ENCODE measurements around the gene YWHAE. TPM values are rescaled to one million over a fixed set of nuclear protein-coding genes. Genes with fewer than 3 reads are reported as not detected.
"Not testable (repeated sequence)": the region's sequence is repeated elsewhere in the genome, so short reads cannot be mapped to it uniquely, and the experiment has no call there.

Gene YWHAE
- total and polyA plus RNA-seq, 2 donors = 160 to 264 TPM

DNA sequence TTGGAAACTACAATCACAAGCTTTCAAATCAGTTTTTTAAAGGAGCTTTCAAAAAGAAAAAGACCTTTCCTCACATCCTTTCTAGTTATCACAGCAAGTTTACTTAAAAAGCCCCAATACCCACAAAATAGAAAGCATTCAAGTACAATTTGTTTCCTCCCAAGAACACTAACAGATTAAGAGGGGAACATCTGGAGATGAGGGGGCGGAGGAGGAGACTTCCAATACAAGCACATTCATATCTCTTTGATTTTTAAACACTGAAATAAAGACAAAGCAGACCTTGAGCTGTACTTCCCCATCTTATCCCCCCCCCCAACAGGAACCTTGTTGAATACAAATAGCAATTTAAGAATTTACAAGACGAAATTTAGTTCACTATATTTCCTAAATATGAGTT is 2.0 kb downstream of the YWHAE start:
- Histone ChIP-seq H3K4me1 (ENCODE audit: control insufficient read depth in 2 of 2, insufficient read depth in 2 of 2, low read length in 2 of 2) (peaks cover 15 to 29% of the 10 kb centered on the region in 2 donors), H3K9me3 (ENCODE audit: control insufficient read depth in 2 of 2, insufficient read depth in 1 of 2, low read length in 1 of 2) (peaks cover 0 to 4% of the 10 kb centered on the region in 2 donors), H3K27ac (ENCODE audit: low read depth in 1 of 2, low read length in 1 of 2) (peak overlapping the region in 1 of 2 donors; percentile 36), H3K4me3 (ENCODE audit: low read length in 2 of 2) (peak overlapping the region; percentile 74 to 100), H3K36me3 (ENCODE audit: control insufficient read depth in 2 of 2, insufficient read depth in 2 of 2, low read length in 1 of 2) (peaks cover 11 to 20% of the 10 kb centered on the region in 2 donors), H3K27me3 (ENCODE audit: control insufficient read depth in 2 of 2, insufficient read depth in 1 of 2, low read length in 1 of 2) (no peaks in the 10 kb centered on the region)
- WGBS = 1% methylated on average over 2 of the region's 2 CpGs
- peak in 1 of 9 donors; percentile 31 for DNase-seq (ENCODE audit: low read depth in 6 of 9, low spot score in 9 of 9)

GRCh38 chr17:1395876-1396665 is 4.0 kb downstream of the YWHAE start:
- Histone ChIP-seq H3K36me3 (ENCODE audit: control insufficient read depth in 2 of 2, insufficient read depth in 2 of 2, low read length in 1 of 2) (peaks cover 11 to 32% of the 10 kb centered on the region in 2 donors), H3K4me1 (ENCODE audit: control insufficient read depth in 2 of 2, insufficient read depth in 2 of 2, low read length in 2 of 2) (peaks cover 15 to 37% of the 10 kb centered on the region in 2 donors)
- 98% methylated on average over 26 of the region's 26 CpGs for WGBS
- H3K27me3 ChIP-seq (ENCODE audit: control insufficient read depth in 2 of 2, insufficient read depth in 1 of 2, low read length in 1 of 2); H3K27ac ChIP-seq (ENCODE audit: low read depth in 1 of 2, low read length in 1 of 2); H3K9me3 ChIP-seq (ENCODE audit: control insufficient read depth in 2 of 2, insufficient read depth in 1 of 2, low read length in 1 of 2); H3K4me3 ChIP-seq (ENCODE audit: low read length in 2 of 2); DNase-seq (ENCODE audit: low read depth in 6 of 9, low spot score in 9 of 9): not testable (repeated sequence)

- DNase-seq (ENCODE audit: low read depth in 6 of 9, low spot score in 9 of 9) = no peak
- H3K4me1 ChIP-seq (ENCODE audit: control insufficient read depth in 2 of 2, insufficient read depth in 2 of 2, low read length in 2 of 2) = peaks cover 3 to 17% of the 10 kb centered on the region in 2 donors
- H3K27ac ChIP-seq (ENCODE audit: low read depth in 1 of 2, low read length in 1 of 2) = no peak overlapping the region
- no peaks in the 10 kb centered on the region for H3K9me3 ChIP-seq (ENCODE audit: control insufficient read depth in 2 of 2, insufficient read depth in 1 of 2, low read length in 1 of 2)
- H3K27me3 ChIP-seq (ENCODE audit: control insufficient read depth in 2 of 2, insufficient read depth in 1 of 2, low read length in 1 of 2) = no peaks in the 10 kb centered on the region
- H3K4me3 ChIP-seq (ENCODE audit: low read length in 2 of 2) = no peak overlapping the region
- 98% methylated on average over 9 of the region's 9 CpGs for WGBS
- H3K36me3 ChIP-seq (ENCODE audit: control insufficient read depth in 2 of 2, insufficient read depth in 2 of 2, low read length in 1 of 2) = peaks cover 11 to 36% of the 10 kb centered on the region in 2 donors
Measured at GRCh38 chr17:1391577-1391976, 8.4 kb downstream of the YWHAE start.

DNA sequence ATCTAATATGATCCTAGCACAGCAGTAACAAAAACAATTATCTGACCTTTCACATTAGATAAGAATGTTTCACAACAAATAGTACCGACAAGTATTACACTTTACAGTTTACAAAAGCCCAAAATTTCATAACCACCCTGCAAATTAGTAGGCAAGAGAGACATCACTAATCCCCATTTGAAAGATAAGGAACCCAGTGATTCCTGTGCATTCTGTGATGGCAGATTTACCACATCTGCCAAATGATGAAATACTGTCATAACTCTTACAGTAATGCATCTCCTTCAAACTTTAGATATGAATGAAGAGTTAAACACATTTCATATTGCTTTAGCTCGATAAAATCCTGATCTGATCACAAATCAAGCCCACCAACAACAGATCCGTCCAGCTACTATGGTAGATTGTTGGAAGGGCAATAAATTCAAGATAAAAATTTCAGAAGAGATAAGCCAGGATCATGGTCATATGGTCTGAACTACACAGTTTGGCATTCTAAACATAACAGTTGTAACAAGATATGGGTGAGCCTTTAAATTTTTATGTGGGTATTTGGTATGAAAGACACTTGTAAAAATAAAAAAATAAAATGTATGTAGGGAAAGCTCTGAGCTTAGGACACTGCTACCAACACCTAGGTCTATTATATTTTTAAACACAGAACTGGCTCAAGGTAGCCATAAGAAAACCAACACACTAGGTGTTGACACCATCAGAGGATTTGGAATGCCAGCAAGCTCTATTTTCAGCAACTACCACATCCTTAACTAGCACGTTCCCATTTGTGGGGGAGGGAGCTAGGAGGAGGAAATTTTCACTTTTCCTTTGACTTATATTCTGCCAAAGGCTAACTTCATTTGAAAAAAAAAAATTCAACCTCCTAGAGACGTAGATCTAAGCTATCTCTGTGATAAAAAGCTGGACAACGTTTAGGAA is 9.3 kb downstream of the YWHAE start:
- H3K27me3 ChIP-seq (ENCODE audit: control insufficient read depth in 2 of 2, insufficient read depth in 1 of 2, low read length in 1 of 2) = no peaks in the 10 kb centered on the region
- H3K27ac ChIP-seq (ENCODE audit: low read depth in 1 of 2, low read length in 1 of 2) = peak overlapping the region in 1 of 2 donors; percentile 40
- no peak for DNase-seq (ENCODE audit: low read depth in 6 of 9, low spot score in 9 of 9)
- no peak overlapping the region for H3K4me3 ChIP-seq (ENCODE audit: low read length in 2 of 2)
- peaks cover 8 to 29% of the 10 kb centered on the region in 2 donors for H3K36me3 ChIP-seq (ENCODE audit: control insufficient read depth in 2 of 2, insufficient read depth in 2 of 2, low read length in 1 of 2)
- H3K9me3 ChIP-seq (ENCODE audit: control insufficient read depth in 2 of 2, insufficient read depth in 1 of 2, low read length in 1 of 2) = no peaks in the 10 kb centered on the region
- WGBS = 72% methylated on average over 6 of the region's 6 CpGs
- peaks cover 3 to 17% of the 10 kb centered on the region in 2 donors for H3K4me1 ChIP-seq (ENCODE audit: control insufficient read depth in 2 of 2, insufficient read depth in 2 of 2, low read length in 2 of 2)

GRCh38 chr17:1387490-1388227 is 12.4 kb downstream of the YWHAE start:
- H3K4me1 ChIP-seq (ENCODE audit: control insufficient read depth in 2 of 2, insufficient read depth in 2 of 2, low read length in 2 of 2); H3K27ac ChIP-seq (ENCODE audit: low read depth in 1 of 2, low read length in 1 of 2); H3K9me3 ChIP-seq (ENCODE audit: control insufficient read depth in 2 of 2, insufficient read depth in 1 of 2, low read length in 1 of 2); DNase-seq (ENCODE audit: low read depth in 6 of 9, low spot score in 9 of 9); H3K27me3 ChIP-seq (ENCODE audit: control insufficient read depth in 2 of 2, insufficient read depth in 1 of 2, low read length in 1 of 2); H3K4me3 ChIP-seq (ENCODE audit: low read length in 2 of 2): not testable (repeated sequence)
- peaks cover 2 to 27% of the 10 kb centered on the region in 2 donors for H3K36me3 ChIP-seq (ENCODE audit: control insufficient read depth in 2 of 2, insufficient read depth in 2 of 2, low read length in 1 of 2)
- 95% methylated on average over 22 of the region's 22 CpGs for WGBS

GRCh38 chr17:1386675-1387190 is 13.3 kb downstream of the YWHAE start:
- DNase-seq (ENCODE audit: low read depth in 6 of 9, low spot score in 9 of 9); H3K27ac ChIP-seq (ENCODE audit: low read depth in 1 of 2, low read length in 1 of 2); H3K9me3 ChIP-seq (ENCODE audit: control insufficient read depth in 2 of 2, insufficient read depth in 1 of 2, low read length in 1 of 2); H3K4me1 ChIP-seq (ENCODE audit: control insufficient read depth in 2 of 2, insufficient read depth in 2 of 2, low read length in 2 of 2); H3K4me3 ChIP-seq (ENCODE audit: low read length in 2 of 2); H3K27me3 ChIP-seq (ENCODE audit: control insufficient read depth in 2 of 2, insufficient read depth in 1 of 2, low read length in 1 of 2): not testable (repeated sequence)
- 95% methylated on average over 8 of the region's 8 CpGs for WGBS
- peaks cover 2 to 19% of the 10 kb centered on the region in 2 donors for H3K36me3 ChIP-seq (ENCODE audit: control insufficient read depth in 2 of 2, insufficient read depth in 2 of 2, low read length in 1 of 2)

- 99% methylated on average over 2 of the region's 2 CpGs for WGBS
- Histone ChIP-seq H3K4me1 (ENCODE audit: control insufficient read depth in 2 of 2, insufficient read depth in 2 of 2, low read length in 2 of 2) (peaks cover 0 to 3% of the 10 kb centered on the region in 2 donors), H3K9me3 (ENCODE audit: control insufficient read depth in 2 of 2, insufficient read depth in 1 of 2, low read length in 1 of 2) (no peaks in the 10 kb centered on the region), H3K27me3 (ENCODE audit: control insufficient read depth in 2 of 2, insufficient read depth in 1 of 2, low read length in 1 of 2) (no peaks in the 10 kb centered on the region), H3K27ac (ENCODE audit: low read depth in 1 of 2, low read length in 1 of 2) (no peak overlapping the region), H3K4me3 (ENCODE audit: low read length in 2 of 2) (no peak overlapping the region), H3K36me3 (ENCODE audit: control insufficient read depth in 2 of 2, insufficient read depth in 2 of 2, low read length in 1 of 2) (peaks cover 2 to 19% of the 10 kb centered on the region in 2 donors)
- no peak for DNase-seq (ENCODE audit: low read depth in 6 of 9, low spot score in 9 of 9)
Measured at GRCh38 chr17:1386265-1386664, 13.8 kb downstream of the YWHAE start.

GRCh38 chr17:1385861-1386260 is 14.2 kb downstream of the YWHAE start:
- H3K27ac ChIP-seq (ENCODE audit: low read depth in 1 of 2, low read length in 1 of 2) = no peak overlapping the region
- H3K36me3 ChIP-seq (ENCODE audit: control insufficient read depth in 2 of 2, insufficient read depth in 2 of 2, low read length in 1 of 2) = peaks cover 2 to 19% of the 10 kb centered on the region in 2 donors
- no peak for DNase-seq (ENCODE audit: low read depth in 6 of 9, low spot score in 9 of 9)
- no peaks in the 10 kb centered on the region for H3K9me3 ChIP-seq (ENCODE audit: control insufficient read depth in 2 of 2, insufficient read depth in 1 of 2, low read length in 1 of 2)
- 73% methylated on average over 2 of the region's 2 CpGs for WGBS
- H3K27me3 ChIP-seq (ENCODE audit: control insufficient read depth in 2 of 2, insufficient read depth in 1 of 2, low read length in 1 of 2) = no peaks in the 10 kb centered on the region
- peaks cover 0 to 3% of the 10 kb centered on the region in 2 donors for H3K4me1 ChIP-seq (ENCODE audit: control insufficient read depth in 2 of 2, insufficient read depth in 2 of 2, low read length in 2 of 2)
- H3K4me3 ChIP-seq (ENCODE audit: low read length in 2 of 2) = no peak overlapping the region
